HEK293 (cell line): ENCODE data around the gene CENPI.

Source experiments
- CTCF ChIA-PET: fragments of 350-600 bp; formaldehyde crosslinking; extraction: SDS; loops from one replicate; lab custom pipeline; 2021; ENCODE audit warnings: antibody characterized with exemption; lab: Yijun Ruan, JAX
- POLR2A ChIA-PET: fragments of 300-600 bp; formaldehyde crosslinking; extraction: SDS; loops from one replicate; lab custom pipeline; 2020; ENCODE audit warnings: antibody characterized with exemption, inconsistent platforms; lab: Yijun Ruan, JAX
- H3K27ac ChIP-seq: fragments of 200-500 bp; sonication (Bioruptor generic); 2 replicates; pipeline ENCODE4 v1.5.1; 2014; ENCODE audit warnings: low read depth, low read length, control low read depth, inconsistent platforms; ENCODE audit errors: extremely low read depth
- H3K36me3 ChIP-seq, 2 experiments: fragments of 200-500 bp in 1 of 2; sonication (Bioruptor generic) in 1 of 2; 1 replicate in 1 of 2; 2 replicates in 1 of 2; pipeline ENCODE4 v1.5.1; 2014 to 2017; ENCODE audit warnings: inconsistent platforms in 2 of 2, low read length in 2 of 2; ENCODE audit not compliant: control insufficient read depth in 2 of 2, insufficient read depth in 1 of 2
- H3K4me1 ChIP-seq: fragments of 200-500 bp; sonication (Bioruptor generic); 2 replicates; pipeline ENCODE4 v1.5.1; 2014; ENCODE audit warnings: mild to moderate bottlenecking, low read length, inconsistent platforms; ENCODE audit not compliant: control insufficient read depth, insufficient read depth
- H3K4me3 ChIP-seq: 2 replicates; pipeline ENCODE4 v1.5.1; 2011; ENCODE audit warnings: low read depth, mild to moderate bottlenecking, control low read depth, low read length, moderate library complexity
- H3K9me3 ChIP-seq: fragments of 200-500 bp; sonication (Bioruptor generic); 2 replicates; pipeline ENCODE4 v1.5.1; 2014; ENCODE audit warnings: low read depth, low read length, inconsistent platforms; ENCODE audit not compliant: control insufficient read depth, insufficient read depth
- EGR2 ChIP-seq: fragments of 450-650 bp; formaldehyde crosslinking; IDR thresholded peaks from 2 replicates; pipeline ENCODE4 v1.5.1; 2016; ENCODE audit warnings: low read depth, missing biosample characterization, missing genetic modification characterization
- FEZF1 ChIP-seq: fragments of 450-650 bp; formaldehyde crosslinking; IDR thresholded peaks from 2 replicates; pipeline ENCODE4 v1.5.1; 2016; ENCODE audit warnings: missing biosample characterization, missing genetic modification characterization
- GLIS1 ChIP-seq: fragments of 450-650 bp; formaldehyde crosslinking; IDR thresholded peaks from 2 replicates; pipeline ENCODE4 v1.5.1; 2016; ENCODE audit warnings: missing biosample characterization, missing genetic modification characterization
- KLF7 ChIP-seq: fragments of 450-650 bp; formaldehyde crosslinking; IDR thresholded peaks from 2 replicates; pipeline ENCODE4 v1.5.1; 2016; ENCODE audit warnings: missing biosample characterization, missing genetic modification characterization, borderline replicate concordance
- OVOL3 ChIP-seq: fragments of 450-650 bp; formaldehyde crosslinking; IDR thresholded peaks from 2 replicates; pipeline ENCODE4 v1.5.1; 2016; ENCODE audit warnings: missing biosample characterization, missing genetic modification characterization
- SCRT2 ChIP-seq: fragments of 450-650 bp; formaldehyde crosslinking; IDR thresholded peaks from 2 replicates; pipeline ENCODE4 v1.5.1; 2016; ENCODE audit warnings: missing biosample characterization, missing genetic modification characterization
- SP3 ChIP-seq: fragments of 450-650 bp; formaldehyde crosslinking; IDR thresholded peaks from 2 replicates; pipeline ENCODE4 v1.5.1; 2016; ENCODE audit warnings: missing biosample characterization, missing genetic modification characterization
- SP7 ChIP-seq: fragments of 450-650 bp; formaldehyde crosslinking; IDR thresholded peaks from 2 replicates; pipeline ENCODE4 v1.5.1; 2016; ENCODE audit warnings: missing biosample characterization, missing genetic modification characterization
- ZEB2 ChIP-seq: fragments of 450-650 bp; formaldehyde crosslinking; IDR thresholded peaks from 2 replicates; pipeline ENCODE4 v1.5.1; 2016; ENCODE audit warnings: missing biosample characterization, missing genetic modification characterization
- ZNF155 ChIP-seq: fragments of 450-650 bp; formaldehyde crosslinking; IDR thresholded peaks from 2 replicates; pipeline ENCODE4 v1.5.1; 2016; ENCODE audit warnings: missing biosample characterization, missing genetic modification characterization
- ZNF23 ChIP-seq: fragments of 450-650 bp; formaldehyde crosslinking; IDR thresholded peaks from 2 replicates; pipeline ENCODE4 v1.5.1; 2016; ENCODE audit warnings: missing biosample characterization, missing genetic modification characterization, borderline replicate concordance
- ZNF335 ChIP-seq: fragments of 450-650 bp; formaldehyde crosslinking; conservative IDR thresholded peaks from 2 replicates; pipeline ENCODE4 v1.5.1; 2016; ENCODE audit warnings: missing biosample characterization, missing genetic modification characterization
- ZNF391 ChIP-seq: fragments of 450-650 bp; formaldehyde crosslinking; IDR thresholded peaks from 2 replicates; pipeline ENCODE4 v1.5.1; 2016; ENCODE audit warnings: low read depth, missing biosample characterization, missing genetic modification characterization, borderline replicate concordance
- ZNF394 ChIP-seq: fragments of 450-650 bp; formaldehyde crosslinking; IDR thresholded peaks from 2 replicates; pipeline ENCODE4 v1.5.1; 2016; ENCODE audit warnings: missing biosample characterization, missing genetic modification characterization, mild to moderate bottlenecking, moderate library complexity, borderline replicate concordance
- ZNF530 ChIP-seq: fragments of 450-650 bp; formaldehyde crosslinking; IDR thresholded peaks from 2 replicates; pipeline ENCODE4 v1.5.1; 2016; ENCODE audit warnings: low read depth, missing biosample characterization, missing genetic modification characterization
- ZNF571 ChIP-seq: fragments of 450-650 bp; formaldehyde crosslinking; IDR thresholded peaks from 2 replicates; pipeline ENCODE4 v1.5.0; 2017; ENCODE audit warnings: missing biosample characterization, missing genetic modification characterization
- ZNF585B ChIP-seq: fragments of 450-650 bp; formaldehyde crosslinking; IDR thresholded peaks from 2 replicates; pipeline ENCODE4 v1.5.1; 2016; ENCODE audit warnings: missing biosample characterization, missing genetic modification characterization
- ZNF626 ChIP-seq: fragments of 450-650 bp; sonication (Bioruptor Pico); formaldehyde crosslinking; IDR thresholded peaks from 2 replicates; pipeline ENCODE4 v1.5.1; 2018; ENCODE audit warnings: missing biosample characterization, missing genetic modification characterization, inconsistent platforms
- ZNF654 ChIP-seq: fragments of 450-650 bp; formaldehyde crosslinking; IDR thresholded peaks from 2 replicates; pipeline ENCODE4 v1.5.1; 2016; ENCODE audit warnings: low read depth, missing biosample characterization, missing genetic modification characterization
- ZNF664 ChIP-seq: fragments of 450-650 bp; formaldehyde crosslinking; IDR thresholded peaks from 2 replicates; pipeline ENCODE4 v1.5.1; 2016; ENCODE audit warnings: missing biosample characterization, missing genetic modification characterization
- ZNF777 ChIP-seq: fragments of 450-650 bp; formaldehyde crosslinking; IDR thresholded peaks from 2 replicates; pipeline ENCODE4 v1.5.1; 2017; ENCODE audit warnings: missing biosample characterization, missing genetic modification characterization, borderline replicate concordance
- ZXDB ChIP-seq: fragments of 450-650 bp; formaldehyde crosslinking; IDR thresholded peaks from 2 replicates; pipeline ENCODE4 v1.5.1; 2016; ENCODE audit warnings: missing biosample characterization, missing genetic modification characterization
- TF ChIP-seq, protein P1 (sequence below): fragments of 450-650 bp; formaldehyde crosslinking; IDR thresholded peaks from 2 replicates; pipeline ENCODE4 v1.5.1; 2017; ENCODE audit warnings: missing biosample characterization, missing genetic modification characterization
- TF ChIP-seq, protein P2 (sequence below): fragments of 450-650 bp; formaldehyde crosslinking; IDR thresholded peaks from 2 replicates; pipeline ENCODE4 v1.5.1; 2016; ENCODE audit warnings: missing biosample characterization, missing genetic modification characterization
- TF ChIP-seq, protein P3 (sequence below): fragments of 450-650 bp; formaldehyde crosslinking; IDR thresholded peaks from 2 replicates; pipeline ENCODE4 v1.5.1; 2016; ENCODE audit warnings: missing biosample characterization, missing genetic modification characterization
- TF ChIP-seq, protein P4 (sequence below): fragments of 450-650 bp; formaldehyde crosslinking; IDR thresholded peaks from 2 replicates; pipeline ENCODE4 v1.5.1; 2017; ENCODE audit warnings: missing biosample characterization, missing genetic modification characterization
- TF ChIP-seq, protein P5 (sequence below): fragments of 450-650 bp; formaldehyde crosslinking; optimal IDR thresholded peaks from 2 replicates; pipeline ENCODE3; 2016; ENCODE audit warnings: missing biosample characterization, mild to moderate bottlenecking, missing genetic modification characterization

CENPI gene

DNA sequence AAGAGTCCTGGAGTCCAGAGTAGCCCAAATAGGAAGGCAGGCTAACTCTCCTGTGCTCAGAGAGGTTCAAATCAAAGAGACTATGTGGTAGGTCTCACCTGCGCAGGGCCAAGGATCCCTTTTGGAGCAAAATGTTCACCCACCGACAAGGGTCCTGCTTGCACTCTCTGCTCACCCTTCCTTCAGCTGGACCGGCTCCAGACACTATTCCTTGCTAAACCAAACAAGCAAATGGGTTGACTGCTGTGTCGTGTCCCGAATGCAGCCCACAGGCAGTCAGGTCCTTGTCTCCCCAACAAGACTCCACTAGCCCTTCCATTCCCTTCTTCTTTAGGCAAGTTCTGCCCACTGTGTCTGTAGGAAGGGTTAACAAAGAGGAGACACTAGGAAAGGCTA lies 46.9 kb upstream of the CENPI start:
- TF ChIP-seq, protein P1, sequence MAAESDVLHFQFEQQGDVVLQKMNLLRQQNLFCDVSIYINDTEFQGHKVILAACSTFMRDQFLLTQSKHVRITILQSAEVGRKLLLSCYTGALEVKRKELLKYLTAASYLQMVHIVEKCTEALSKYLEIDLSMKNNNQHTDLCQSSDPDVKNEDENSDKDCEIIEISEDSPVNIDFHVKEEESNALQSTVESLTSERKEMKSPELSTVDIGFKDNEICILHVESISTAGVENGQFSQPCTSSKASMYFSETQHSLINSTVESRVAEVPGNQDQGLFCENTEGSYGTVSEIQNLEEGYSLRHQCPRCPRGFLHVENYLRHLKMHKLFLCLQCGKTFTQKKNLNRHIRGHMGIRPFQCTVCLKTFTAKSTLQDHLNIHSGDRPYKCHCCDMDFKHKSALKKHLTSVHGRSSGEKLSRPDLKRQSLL (tag by site-specific recombination), result no peak
- no peak for TF ChIP-seq ZNF626 (tag by site-specific recombination)
- TF ChIP-seq, protein P2, sequence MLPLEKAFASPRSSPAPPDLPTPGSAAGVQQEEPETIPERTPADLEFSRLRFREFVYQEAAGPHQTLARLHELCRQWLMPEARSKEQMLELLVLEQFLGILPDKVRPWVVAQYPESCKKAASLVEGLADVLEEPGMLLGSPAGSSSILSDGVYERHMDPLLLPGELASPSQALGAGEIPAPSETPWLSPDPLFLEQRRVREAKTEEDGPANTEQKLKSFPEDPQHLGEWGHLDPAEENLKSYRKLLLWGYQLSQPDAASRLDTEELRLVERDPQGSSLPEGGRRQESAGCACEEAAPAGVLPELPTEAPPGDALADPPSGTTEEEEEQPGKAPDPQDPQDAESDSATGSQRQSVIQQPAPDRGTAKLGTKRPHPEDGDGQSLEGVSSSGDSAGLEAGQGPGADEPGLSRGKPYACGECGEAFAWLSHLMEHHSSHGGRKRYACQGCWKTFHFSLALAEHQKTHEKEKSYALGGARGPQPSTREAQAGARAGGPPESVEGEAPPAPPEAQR, result no peak
- no peak for TF ChIP-seq ZNF654 (tag by site-specific recombination)
- no peak for TF ChIP-seq GLIS1 (tag by site-specific recombination)
- no peak for TF ChIP-seq ZNF571 (tag by site-specific recombination)
- TF ChIP-seq, protein P3, sequence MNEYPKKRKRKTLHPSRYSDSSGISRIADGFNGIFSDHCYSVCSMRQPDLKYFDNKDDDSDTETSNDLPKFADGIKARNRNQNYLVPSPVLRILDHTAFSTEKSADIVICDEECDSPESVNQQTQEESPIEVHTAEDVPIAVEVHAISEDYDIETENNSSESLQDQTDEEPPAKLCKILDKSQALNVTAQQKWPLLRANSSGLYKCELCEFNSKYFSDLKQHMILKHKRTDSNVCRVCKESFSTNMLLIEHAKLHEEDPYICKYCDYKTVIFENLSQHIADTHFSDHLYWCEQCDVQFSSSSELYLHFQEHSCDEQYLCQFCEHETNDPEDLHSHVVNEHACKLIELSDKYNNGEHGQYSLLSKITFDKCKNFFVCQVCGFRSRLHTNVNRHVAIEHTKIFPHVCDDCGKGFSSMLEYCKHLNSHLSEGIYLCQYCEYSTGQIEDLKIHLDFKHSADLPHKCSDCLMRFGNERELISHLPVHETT (tag by site-specific recombination), result no peak
- no peak for TF ChIP-seq SCRT2
- TF ChIP-seq ZNF155 (tag by site-specific recombination), result no peak
- no peak for TF ChIP-seq ZNF391 (tag by site-specific recombination)
- no peak for TF ChIP-seq ZNF664 (tag by site-specific recombination)
- TF ChIP-seq KLF7, result no peak
- TF ChIP-seq, protein P4, sequence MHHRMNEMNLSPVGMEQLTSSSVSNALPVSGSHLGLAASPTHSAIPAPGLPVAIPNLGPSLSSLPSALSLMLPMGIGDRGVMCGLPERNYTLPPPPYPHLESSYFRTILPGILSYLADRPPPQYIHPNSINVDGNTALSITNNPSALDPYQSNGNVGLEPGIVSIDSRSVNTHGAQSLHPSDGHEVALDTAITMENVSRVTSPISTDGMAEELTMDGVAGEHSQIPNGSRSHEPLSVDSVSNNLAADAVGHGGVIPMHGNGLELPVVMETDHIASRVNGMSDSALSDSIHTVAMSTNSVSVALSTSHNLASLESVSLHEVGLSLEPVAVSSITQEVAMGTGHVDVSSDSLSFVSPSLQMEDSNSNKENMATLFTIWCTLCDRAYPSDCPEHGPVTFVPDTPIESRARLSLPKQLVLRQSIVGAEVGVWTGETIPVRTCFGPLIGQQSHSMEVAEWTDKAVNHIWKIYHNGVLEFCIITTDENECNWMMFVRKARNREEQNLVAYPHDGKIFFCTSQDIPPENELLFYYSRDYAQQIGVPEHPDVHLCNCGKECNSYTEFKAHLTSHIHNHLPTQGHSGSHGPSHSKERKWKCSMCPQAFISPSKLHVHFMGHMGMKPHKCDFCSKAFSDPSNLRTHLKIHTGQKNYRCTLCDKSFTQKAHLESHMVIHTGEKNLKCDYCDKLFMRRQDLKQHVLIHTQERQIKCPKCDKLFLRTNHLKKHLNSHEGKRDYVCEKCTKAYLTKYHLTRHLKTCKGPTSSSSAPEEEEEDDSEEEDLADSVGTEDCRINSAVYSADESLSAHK, result no peak
- no peak for TF ChIP-seq OVOL3 (tag by site-specific recombination)
- no peak for TF ChIP-seq SP7 (tag by site-specific recombination)
- TF ChIP-seq EGR2, result no peak
- no peak for TF ChIP-seq ZNF777 (tag by site-specific recombination)
- no peak for TF ChIP-seq ZNF585B
- TF ChIP-seq ZNF530 (tag by site-specific recombination), result no peak
- TF ChIP-seq, all 188 proteins: peak for 0
- H3K9me3 ChIP-seq, result no peaks in the 10 kb centered on the region; the same call in 1 of the 2 replicates
- H3K4me1 ChIP-seq, result no peaks in the 10 kb centered on the region
- POLR2A ChIA-PET, result interaction anchor here (0.6 kb wide), 1 partner anchor 202 kb away, joined by 4 read pairs; no protein-coding TSS in a partner anchor
- peaks cover 0 to 9% of the 10 kb centered on the region in 2 experiments; a peak in 2 of 3 replicates for H3K36me3 ChIP-seq
- H3K4me3 ChIP-seq, result peak overlapping the region; percentile 51
- CTCF ChIA-PET, result no interaction called here
- H3K27ac ChIP-seq, result peak overlapping the region; percentile 65; the same call in 1 of the 2 replicates

DNA sequence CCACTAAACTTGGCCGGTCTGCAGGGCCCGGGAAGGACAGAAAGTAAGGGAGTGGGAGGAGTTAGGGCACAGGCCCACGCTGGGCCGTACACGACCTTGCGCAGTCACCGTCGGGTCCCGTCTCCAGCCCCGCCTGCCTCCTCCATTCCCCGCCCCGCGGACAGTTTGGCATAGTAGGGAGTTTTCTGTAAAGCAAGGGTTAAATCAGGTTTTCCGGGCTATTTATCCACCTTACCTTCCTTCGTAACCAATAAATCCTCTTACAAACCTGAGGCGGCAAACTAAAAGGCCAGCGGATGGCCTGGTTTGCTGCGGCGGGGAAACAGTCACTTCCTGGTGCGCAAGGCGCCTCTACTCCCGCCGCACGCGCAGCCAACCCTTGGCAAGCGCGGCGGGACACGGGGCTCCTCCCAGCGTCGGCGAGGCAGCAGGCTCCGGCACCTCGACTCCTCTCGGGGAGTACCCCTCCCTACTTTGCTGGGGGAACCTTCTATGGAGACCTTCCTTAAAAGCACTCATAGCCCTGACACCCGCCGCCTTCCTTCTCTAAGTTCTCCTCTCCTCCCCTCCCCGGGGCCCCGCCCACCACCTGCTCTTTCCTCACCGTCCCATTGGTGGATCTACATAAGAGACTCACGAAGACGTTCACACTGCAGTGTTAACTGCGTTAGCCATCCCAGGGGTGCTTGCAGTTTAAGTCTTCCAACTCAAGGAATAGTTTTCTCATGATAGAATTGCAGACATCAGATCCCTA lies 46.3 kb upstream of the CENPI start, which contains the start of gene TRMT2B:
TRMT2B (minus strand) TSS at position 563 of the 754 bp plus-strand sequence. CDS start 9,822 bp downstream, outside the sequence.
- H3K4me3 ChIP-seq, result peak within 1 kb of the TSS; percentile 51
- no peaks in the 10 kb centered on the region for H3K4me1 ChIP-seq
- peak within 1 kb of the TSS; percentile 65; the same call in 1 of the 2 replicates for H3K27ac ChIP-seq
- H3K36me3 ChIP-seq, result peaks cover 0 to 9% of the 10 kb centered on the region in 2 experiments; a peak in 2 of 3 replicates
- CTCF ChIA-PET, result no interaction called here
- POLR2A ChIA-PET, result interaction anchor here (0.6 kb wide), 1 partner anchor 202 kb away, joined by 4 read pairs; no protein-coding TSS in a partner anchor
- H3K9me3 ChIP-seq, result no peaks in the 10 kb centered on the region; the same call in 1 of the 2 replicates
- no peak for TF ChIP-seq ZNF23 (tag by site-specific recombination)
- peak; percentile 42; the same call in 1 of the 2 replicates for TF ChIP-seq ZXDB (tag by site-specific recombination)
- 0 out of 2 replicates have a peak, but pooled peaks have one; percentile 36 for TF ChIP-seq SP7 (tag by site-specific recombination)
- TF ChIP-seq SP3 (tag by site-specific recombination), result peak; percentile 67
- TF ChIP-seq FEZF1 (tag by site-specific recombination), result peak; percentile 50
- TF ChIP-seq ZNF394, result no peak
- 0 out of 2 replicates have a peak, but pooled peaks have one; percentile 31 for TF ChIP-seq ZNF391 (tag by site-specific recombination)
- 0 out of 2 replicates have a peak, but pooled peaks have one; percentile 25 for TF ChIP-seq ZEB2 (tag by site-specific recombination)
- peak; percentile 86 for TF ChIP-seq ZNF335
- TF ChIP-seq, protein P5, sequence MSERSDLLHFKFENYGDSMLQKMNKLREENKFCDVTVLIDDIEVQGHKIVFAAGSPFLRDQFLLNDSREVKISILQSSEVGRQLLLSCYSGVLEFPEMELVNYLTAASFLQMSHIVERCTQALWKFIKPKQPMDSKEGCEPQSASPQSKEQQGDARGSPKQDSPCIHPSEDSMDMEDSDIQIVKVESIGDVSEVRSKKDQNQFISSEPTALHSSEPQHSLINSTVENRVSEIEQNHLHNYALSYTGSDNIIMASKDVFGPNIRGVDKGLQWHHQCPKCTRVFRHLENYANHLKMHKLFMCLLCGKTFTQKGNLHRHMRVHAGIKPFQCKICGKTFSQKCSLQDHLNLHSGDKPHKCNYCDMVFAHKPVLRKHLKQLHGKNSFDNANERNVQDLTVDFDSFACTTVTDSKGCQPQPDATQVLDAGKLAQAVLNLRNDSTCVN (tag by site-specific recombination), result peak; percentile 56
